ENCODE results near the gene CCDC152. TPM values are rescaled to one million over a fixed set of nuclear protein-coding genes. Genes with fewer than 3 reads are reported as not detected.

The CCDC152 gene, protein sequence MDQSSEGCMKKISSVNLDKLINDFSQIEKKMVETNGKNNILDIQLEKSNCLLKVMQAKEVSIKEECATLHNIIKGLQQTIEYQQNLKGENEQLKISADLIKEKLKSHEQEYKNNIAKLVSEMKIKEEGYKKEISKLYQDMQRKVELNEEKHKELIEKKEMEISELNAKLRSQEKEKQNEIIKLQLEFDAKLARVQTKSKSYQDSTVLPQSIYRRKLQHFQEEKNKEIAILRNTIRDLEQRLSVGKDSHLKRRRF
- not detected in 5 replicates for total RNA-seq (2022; extraction: Qiagen RNA extraction; ENCODE audit: low read depth)

GRCh38 chr5:42756606-42757601 lies at the start of gene CCDC152:
CCDC152 (plus strand) TSS chr5:42756818; CDS start chr5:42759122, 2,304 bp downstream.

GRCh38 chr5:42811591-42812446 lies 55.2 kb downstream of the CCDC152 start, which contains the start of gene SELENOP:
SELENOP (minus strand) TSS chr5:42811892; CDS start chr5:42808353, 3,539 bp downstream.

Other genes starting within 250 kb of the CCDC152 start
- 0.23 to 0.49 TPM (median 0.31 TPM) in 5 replicates for gene SELENOP, start 55.1 kb downstream of the CCDC152 start, total RNA-seq (2022; extraction: Qiagen RNA extraction; ENCODE audit: low read depth)